Rectal smooth muscle tissue (tissue), 1 donor: ENCODE results near the gene RASA3.

Source experiments
- H3K27ac ChIP-seq: one replicate; pipeline ENCODE4 v1.7.0; 2013; ENCODE audit warnings: low read depth, low read length, inconsistent platforms
- H3K27me3 ChIP-seq: one replicate; pipeline ENCODE4 v1.7.0; 2013; ENCODE audit warnings: low read length; ENCODE audit not compliant: control insufficient read depth, insufficient read depth
- H3K36me3 ChIP-seq: one replicate; pipeline ENCODE4 v1.7.0; 2013; ENCODE audit warnings: low read length; ENCODE audit not compliant: control insufficient read depth, insufficient read depth
- H3K4me1 ChIP-seq: one replicate; pipeline ENCODE4 v1.7.0; 2013; ENCODE audit warnings: low read length; ENCODE audit not compliant: control insufficient read depth, insufficient read depth
- H3K4me3 ChIP-seq: one replicate; pipeline ENCODE4 v1.7.0; 2013; ENCODE audit warnings: low read length
- H3K9ac ChIP-seq: one replicate; pipeline ENCODE4 v1.7.0; 2013; ENCODE audit warnings: low read length

RASA3 gene

GRCh38 chr13:113979791-113980471 lies 152.5 kb downstream of the RASA3 start:
- peaks cover 18% of the 10 kb centered on the region for H3K36me3 ChIP-seq
- H3K27me3 ChIP-seq, result no peaks in the 10 kb centered on the region
- no peak overlapping the region for H3K9ac ChIP-seq

DNA sequence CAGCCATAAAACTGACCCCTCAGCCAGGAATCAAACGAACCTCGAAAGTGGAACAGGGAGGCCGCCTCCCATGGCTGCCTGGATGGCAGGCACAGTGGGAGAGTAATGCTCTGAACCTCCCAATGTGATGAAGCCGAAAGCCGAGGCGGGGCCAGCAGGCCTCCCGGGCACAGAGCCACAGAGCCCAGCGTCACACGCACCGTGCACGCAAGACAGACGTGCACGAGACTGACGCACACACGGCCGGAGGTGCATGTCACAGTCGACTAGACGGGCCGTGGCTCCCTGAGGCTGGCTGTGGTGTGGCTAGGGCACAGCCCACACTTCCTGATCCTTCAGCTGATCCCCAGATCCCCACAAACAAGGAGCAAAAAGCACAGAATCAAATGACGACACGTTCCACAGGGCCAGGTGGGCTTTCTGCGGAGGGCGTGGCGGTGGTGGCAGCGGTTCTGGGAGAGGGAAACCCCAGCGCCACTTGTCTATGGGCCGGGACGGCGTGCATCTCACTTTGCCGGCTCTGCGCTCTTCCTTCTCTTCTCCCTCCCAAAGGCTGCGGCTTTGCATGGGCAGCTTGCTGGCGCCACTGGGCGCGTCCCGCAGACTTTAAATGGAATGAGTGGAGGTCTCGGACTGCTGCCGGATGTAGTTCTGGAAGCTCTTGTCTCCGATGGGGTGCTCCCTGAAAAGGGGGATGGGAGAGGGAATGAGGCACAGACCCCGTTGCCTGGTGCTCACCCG lies 153.5 kb downstream of the RASA3 start:
- Histone ChIP-seq H3K4me1 (no peaks in the 10 kb centered on the region), H3K36me3 (peaks cover 18% of the 10 kb centered on the region), H3K27ac (no peak overlapping the region), H3K27me3 (no peaks in the 10 kb centered on the region), H3K9ac (no peak overlapping the region), H3K4me3 (no peak overlapping the region)

More at GRCh38 chr13:113979791-113980471, 152.5 kb downstream of the RASA3 start:
- Histone ChIP-seq H3K4me3 (no peak overlapping the region), H3K4me1 (no peaks in the 10 kb centered on the region), H3K27ac (no peak overlapping the region)

DNA sequence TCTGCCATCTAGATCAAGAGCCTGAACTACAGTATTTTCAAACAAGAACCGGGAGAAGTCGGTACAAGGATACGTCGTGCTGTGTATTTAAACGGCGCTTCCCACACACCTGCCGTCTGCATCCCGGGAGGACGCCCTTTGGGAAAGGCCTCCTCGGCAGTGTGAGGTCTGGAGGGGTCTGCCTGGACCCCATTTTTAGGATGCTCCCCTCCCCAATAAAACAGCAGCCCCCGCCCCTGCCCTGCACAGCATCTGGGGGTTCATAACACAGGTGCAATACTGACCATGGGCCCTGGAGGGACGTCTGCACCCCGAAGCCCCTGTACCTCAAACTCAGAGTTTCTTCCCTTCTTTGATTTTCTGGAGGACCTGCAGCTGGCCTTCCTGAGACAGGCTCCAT lies 154.4 kb downstream of the RASA3 start:
- Histone ChIP-seq H3K4me1 (no peaks in the 10 kb centered on the region), H3K27ac (no peak overlapping the region), H3K36me3 (peaks cover 18% of the 10 kb centered on the region), H3K27me3 (no peaks in the 10 kb centered on the region), H3K9ac (no peak overlapping the region), H3K4me3 (no peak overlapping the region)

- Histone ChIP-seq H3K27me3 (no peaks in the 10 kb centered on the region), H3K27ac (no peak overlapping the region), H3K4me1 (no peaks in the 10 kb centered on the region), H3K9ac (no peak overlapping the region), H3K4me3 (no peak overlapping the region), H3K36me3 (peaks cover 18% of the 10 kb centered on the region)
Measured at GRCh38 chr13:113976711-113977684, 155.4 kb downstream of the RASA3 start.

DNA sequence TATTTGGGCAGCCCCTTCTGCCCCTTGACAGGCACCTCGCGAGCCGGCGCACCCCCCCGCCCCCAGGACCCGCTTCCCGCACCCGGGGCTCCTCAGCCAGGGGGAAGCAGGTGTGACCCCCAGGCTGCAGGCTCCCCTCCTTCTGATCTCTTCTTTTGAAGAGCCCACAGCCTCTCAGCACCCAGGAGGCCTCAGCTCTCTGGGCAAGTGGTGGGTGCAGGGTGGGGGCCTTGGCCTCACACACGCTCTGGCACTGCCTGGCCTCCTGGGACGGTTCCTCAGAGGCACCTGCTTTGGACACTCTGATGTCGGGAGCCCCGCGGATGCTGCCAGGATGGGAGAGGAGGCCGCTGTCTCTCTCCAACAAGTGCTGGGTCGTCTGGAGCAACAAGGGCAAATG lies 157.0 kb downstream of the RASA3 start:
- no peak overlapping the region for H3K4me3 ChIP-seq
- no peaks in the 10 kb centered on the region for H3K27me3 ChIP-seq
- peaks cover 18% of the 10 kb centered on the region for H3K36me3 ChIP-seq
- peaks cover 9% of the 10 kb centered on the region for H3K4me1 ChIP-seq
- H3K27ac ChIP-seq, result no peak overlapping the region
- no peak overlapping the region for H3K9ac ChIP-seq

- Histone ChIP-seq H3K27me3 (peaks cover 2% of the 10 kb centered on the region), H3K36me3 (peaks cover 10% of the 10 kb centered on the region), H3K27ac (no peak overlapping the region), H3K4me3 (no peak overlapping the region), H3K4me1 (peaks cover 9% of the 10 kb centered on the region), H3K9ac (no peak overlapping the region)
Measured at GRCh38 chr13:113974304-113975281, 157.8 kb downstream of the RASA3 start.

- peaks cover 2% of the 10 kb centered on the region for H3K36me3 ChIP-seq
- peaks cover 9% of the 10 kb centered on the region for H3K4me1 ChIP-seq
- no peak within 1 kb of the TSS for H3K9ac ChIP-seq
- H3K27ac ChIP-seq, result no peak within 1 kb of the TSS
- no peak within 1 kb of the TSS for H3K4me3 ChIP-seq
- H3K27me3 ChIP-seq, result peaks cover 2% of the 10 kb centered on the region
Measured at GRCh38 chr13:113973218-113974164, 158.9 kb downstream of the RASA3 start, which contains the start of gene C13orf46. C13orf46 (minus strand) TSS chr13:113974076; CDS start chr13:113973997, 79 bp downstream.

GRCh38 chr13:113972451-113973217 lies 159.8 kb downstream of the RASA3 start:
- peaks cover 9% of the 10 kb centered on the region for H3K4me1 ChIP-seq
- H3K27ac ChIP-seq, result no peak overlapping the region
- H3K36me3 ChIP-seq, result no peaks in the 10 kb centered on the region
- no peak overlapping the region for H3K9ac ChIP-seq
- peaks cover 2% of the 10 kb centered on the region for H3K27me3 ChIP-seq
- no peak overlapping the region for H3K4me3 ChIP-seq

- Histone ChIP-seq H3K27me3 (peaks cover 2% of the 10 kb centered on the region), H3K27ac (no peak overlapping the region), H3K36me3 (no peaks in the 10 kb centered on the region), H3K4me1 (peaks cover 9% of the 10 kb centered on the region), H3K9ac (no peak overlapping the region), H3K4me3 (no peak overlapping the region)
Measured at GRCh38 chr13:113971471-113972231, 160.8 kb downstream of the RASA3 start.
